Tibial artery (tissue), 4 donors: ENCODE measurements around the gene OTP.

Experiments used
- DNase-seq, 2 donors: peaks; one replicate each; pipeline ENCODE4 v3.0.0-alpha.2; 2019
- H3K27ac ChIP-seq, 2 donors: fragments of 200-600 bp; sonication (generic) in 1 of 2; 1 replicate in 1 of 2; 2 replicates in 1 of 2; pipeline ENCODE4 v1.5.1; 2018 to 2019; ENCODE audit warnings: mild to moderate bottlenecking in 1 of 2
- H3K27me3 ChIP-seq, 2 donors: fragments of 200-600 bp; sonication (generic) in 1 of 2; one replicate each; pipeline versions ENCODE4 v1.5.1 to v1.6.0; 2016 to 2019
- H3K36me3 ChIP-seq, 3 donors: fragments of 200-600 bp; sonication (generic) in 2 of 3; one replicate each; pipeline ENCODE4 v1.5.1; 2016 to 2019; ENCODE audit warnings: mild to moderate bottlenecking in 2 of 3
- H3K4me1 ChIP-seq, 4 donors: fragments of 200-600 bp; sonication (generic) in 2 of 4; 1 replicate in 3 of 4; 2 replicates in 1 of 4; pipeline ENCODE4 v1.5.1; 2016 to 2019
- H3K4me3 ChIP-seq, 2 donors: fragments of 200-600 bp; sonication (generic) in 1 of 2; 1 replicate in 1 of 2; 2 replicates in 1 of 2; pipeline ENCODE4 v1.5.1; 2018 to 2019; ENCODE audit warnings: mild to moderate bottlenecking in 2 of 2
- H3K9me3 ChIP-seq, 3 donors: fragments of 200-600 bp; sonication (generic) in 1 of 3; one replicate each; pipeline ENCODE4 v1.5.1; 2016 to 2019
- CTCF ChIP-seq, 2 experiments: fragments of 200-600 bp in 1 of 2; fragments of 450-650 bp in 1 of 2; IDR thresholded peaks; one replicate each; pipeline ENCODE4 v1.5.1; 2017 to 2019; ENCODE audit warnings: antibody characterized with exemption in 2 of 2, mild to moderate bottlenecking in 1 of 2, moderate library complexity in 1 of 2
- intact Hi-C: fragments of 100-400 bp; cut with DNase I; formaldehyde crosslinking; loops from one replicate; pipeline ENCODE4 v1.15.0; 2023; ENCODE audit warnings: low total_unique reads

The OTP gene

DNA sequence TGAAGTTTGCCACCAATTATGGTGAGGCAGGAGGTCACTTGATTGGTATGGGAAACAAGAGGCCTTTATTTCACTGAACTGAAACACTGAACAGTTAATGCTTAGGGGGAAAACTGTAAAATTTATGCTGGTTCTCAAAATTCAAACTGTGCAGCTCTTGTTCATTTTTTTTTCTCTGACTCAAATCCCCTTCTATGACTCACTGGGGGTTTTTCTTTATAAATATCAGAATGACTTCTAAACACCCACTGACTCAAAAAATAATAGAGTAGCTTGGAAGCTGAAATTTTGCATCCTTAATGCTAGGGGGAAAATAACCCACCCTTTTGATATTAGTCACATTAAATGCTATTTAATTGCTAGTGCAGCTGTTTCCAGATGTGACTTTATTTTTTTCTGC, 24.1 kb upstream of the OTP start:
- H3K9me3 ChIP-seq: no peaks in the 10 kb centered on the region
- no peak for TF ChIP-seq CTCF (IDR thresholded peaks at IDR 0.05)
- intact Hi-C loops: no loop called here
- H3K36me3 ChIP-seq: no peaks in the 10 kb centered on the region
- peaks cover 0 to 14% of the 10 kb centered on the region in 2 donors for H3K27me3 ChIP-seq
- H3K4me1 ChIP-seq: no peaks in the 10 kb centered on the region
- no peak for DNase-seq
- H3K4me3 ChIP-seq: no peak overlapping the region
- H3K27ac ChIP-seq: no peak overlapping the region

DNA sequence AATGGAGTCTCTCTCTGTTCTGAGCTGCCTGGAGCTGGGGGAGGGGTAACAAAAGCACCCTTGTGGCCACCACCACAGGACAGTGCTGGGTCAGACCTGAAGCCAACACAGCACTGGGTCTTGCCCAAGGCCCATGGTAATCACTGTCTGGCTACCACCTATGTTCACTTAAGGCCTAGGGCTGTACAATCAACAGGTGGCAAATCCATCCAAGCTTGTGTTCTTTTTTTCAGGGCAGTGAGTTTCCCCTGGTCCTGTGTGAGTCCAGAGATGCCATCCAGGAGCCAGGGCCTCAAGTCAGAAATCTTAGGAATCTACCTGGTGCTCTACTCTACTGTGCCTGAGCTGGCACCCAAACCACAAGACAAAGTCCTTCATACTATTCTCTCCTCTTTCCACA, 20.1 kb upstream of the OTP start:
- H3K36me3 ChIP-seq: no peaks in the 10 kb centered on the region
- no peak overlapping the region for H3K4me3 ChIP-seq
- H3K9me3 ChIP-seq: no peaks in the 10 kb centered on the region
- H3K27ac ChIP-seq: no peak overlapping the region
- intact Hi-C loops: no loop called here
- H3K27me3 ChIP-seq: peaks cover 0 to 6% of the 10 kb centered on the region in 2 donors
- no peaks in the 10 kb centered on the region for H3K4me1 ChIP-seq
- TF ChIP-seq CTCF (IDR thresholded peaks at IDR 0.05): no peak
- no peak for DNase-seq

DNA sequence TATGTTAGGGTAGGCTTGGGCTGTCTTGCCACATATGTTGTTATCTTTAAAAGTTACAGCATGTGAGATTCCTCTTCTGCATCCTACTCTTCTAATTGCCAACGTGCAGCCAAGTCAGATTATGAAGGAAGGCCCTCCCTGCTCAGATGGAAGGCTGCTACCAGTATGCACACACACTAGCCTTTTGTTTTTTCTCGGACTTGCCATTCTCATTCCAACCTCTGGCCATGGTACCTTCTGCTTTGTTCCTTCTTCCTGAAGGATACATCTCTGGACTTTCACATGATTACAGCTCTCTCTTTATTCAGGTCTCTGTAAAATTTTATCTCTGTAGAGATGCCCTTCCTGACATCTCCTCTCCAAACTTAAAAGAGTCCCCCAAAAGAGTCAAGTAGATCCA, 12.8 kb upstream of the OTP start:
- intact Hi-C loops: no loop called here
- no peaks in the 10 kb centered on the region for H3K4me1 ChIP-seq
- H3K36me3 ChIP-seq: no peaks in the 10 kb centered on the region
- no peak for TF ChIP-seq CTCF (IDR thresholded peaks at IDR 0.05)
- no peak for DNase-seq
- no peak overlapping the region for H3K27ac ChIP-seq
- peaks cover 0 to 25% of the 10 kb centered on the region in 2 donors for H3K27me3 ChIP-seq
- H3K9me3 ChIP-seq: no peaks in the 10 kb centered on the region
- no peak overlapping the region for H3K4me3 ChIP-seq

DNA sequence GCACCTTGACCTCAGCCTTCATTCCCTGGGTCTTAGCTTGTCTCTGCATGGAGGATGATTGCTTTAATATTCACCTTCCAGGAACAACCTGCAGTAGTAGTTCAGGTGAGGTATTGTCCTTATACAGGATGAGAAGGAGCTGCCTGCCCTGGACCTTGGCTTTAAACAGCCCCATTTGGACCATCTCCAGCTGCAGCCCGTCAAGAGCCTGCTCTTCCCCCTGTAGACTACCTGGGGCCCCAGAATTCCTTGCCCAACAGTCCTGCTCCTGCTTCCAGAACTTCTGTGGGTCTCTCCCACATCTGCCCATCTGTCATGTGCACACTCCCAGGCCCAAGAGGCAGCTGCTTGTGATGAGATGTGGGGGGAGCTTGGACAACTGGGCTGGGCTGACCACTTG, 12.2 kb upstream of the OTP start:
- no peak for DNase-seq
- peaks cover 0 to under 1% (median under 1%) of the 10 kb centered on the region in 4 donors for H3K4me1 ChIP-seq
- intact Hi-C loops: no loop called here
- H3K27me3 ChIP-seq: peaks cover 0 to 32% of the 10 kb centered on the region in 2 donors
- H3K4me3 ChIP-seq: no peak overlapping the region
- H3K27ac ChIP-seq: no peak overlapping the region
- H3K36me3 ChIP-seq: no peaks in the 10 kb centered on the region
- no peak for TF ChIP-seq CTCF (IDR thresholded peaks at IDR 0.05)
- no peaks in the 10 kb centered on the region for H3K9me3 ChIP-seq

DNA sequence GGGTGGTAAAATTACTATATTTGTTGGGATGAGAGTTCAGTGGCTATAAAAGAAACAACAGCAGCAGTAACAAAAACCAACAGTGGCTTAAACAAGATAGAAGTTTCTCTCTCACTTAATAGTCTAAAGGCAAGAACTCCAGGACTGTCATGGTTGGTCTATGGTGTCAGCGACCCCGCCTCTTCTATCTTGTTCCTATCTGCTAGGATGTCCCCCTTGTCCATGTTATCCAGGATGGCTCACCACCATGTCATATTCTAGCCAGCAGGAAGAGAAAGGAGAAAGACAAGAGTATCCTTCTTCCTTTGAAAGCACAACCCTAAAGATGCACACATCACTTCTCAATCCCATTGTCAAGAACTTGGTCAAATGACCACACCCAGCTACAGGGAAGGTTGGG, 11.3 kb upstream of the OTP start:
- Histone ChIP-seq H3K4me3 (no peak overlapping the region), H3K9me3 (no peaks in the 10 kb centered on the region), H3K4me1 (peaks cover 0 to 10% (median 7%) of the 10 kb centered on the region in 4 donors), H3K27ac (no peak overlapping the region), H3K27me3 (peaks cover 0 to 41% of the 10 kb centered on the region in 2 donors), H3K36me3 (no peaks in the 10 kb centered on the region)
- TF ChIP-seq CTCF (IDR thresholded peaks at IDR 0.05): no peak
- DNase-seq: no peak
- intact Hi-C loops: loop anchor here (10.0 kb wide), 1 partner anchor 135 kb away; no protein-coding TSS in a partner anchor
